Measurements from ENCODE around the gene RAX2. TPM values are rescaled to one million over a fixed set of nuclear protein-coding genes. Genes with fewer than 3 reads are reported as not detected.

Gene RAX2
- total RNA-seq, 2 donors from 2014 or later = not detected

DNA sequence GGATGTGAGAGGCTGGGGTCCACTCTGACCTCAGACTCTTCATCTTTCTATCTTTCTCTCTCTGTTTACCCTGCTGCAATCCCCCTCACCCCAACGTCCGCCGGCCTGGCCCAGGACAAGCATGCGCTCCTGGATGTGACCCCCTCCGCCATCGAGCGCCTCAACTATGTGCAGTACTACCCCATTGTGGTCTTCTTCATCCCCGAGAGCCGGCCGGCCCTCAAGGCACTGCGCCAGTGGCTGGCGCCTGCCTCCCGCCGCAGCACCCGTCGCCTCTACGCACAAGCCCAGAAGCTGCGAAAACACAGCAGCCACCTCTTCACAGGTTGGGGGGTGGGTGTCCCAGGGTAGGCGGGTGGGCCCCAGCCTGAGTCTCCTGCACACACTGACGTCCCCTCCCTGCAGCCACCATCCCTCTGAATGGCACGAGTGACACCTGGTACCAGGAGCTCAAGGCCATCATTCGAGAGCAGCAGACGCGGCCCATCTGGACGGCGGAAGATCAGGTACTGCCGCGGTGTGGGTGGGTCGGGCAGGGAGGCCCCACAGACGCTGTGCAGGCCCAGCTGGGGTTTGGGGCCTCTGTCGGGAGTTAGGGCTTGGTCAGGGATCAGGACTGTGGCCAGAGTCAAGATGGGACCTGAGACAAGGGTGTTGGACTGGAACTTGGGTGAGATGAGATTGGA is 25.5 kb downstream of the RAX2 start:
- H3K9me3 ChIP-seq = no peaks in the 10 kb centered on the region
- H3K36me3 ChIP-seq = peaks cover 15% of the 10 kb centered on the region
- TF ChIP-seq, protein P1, sequence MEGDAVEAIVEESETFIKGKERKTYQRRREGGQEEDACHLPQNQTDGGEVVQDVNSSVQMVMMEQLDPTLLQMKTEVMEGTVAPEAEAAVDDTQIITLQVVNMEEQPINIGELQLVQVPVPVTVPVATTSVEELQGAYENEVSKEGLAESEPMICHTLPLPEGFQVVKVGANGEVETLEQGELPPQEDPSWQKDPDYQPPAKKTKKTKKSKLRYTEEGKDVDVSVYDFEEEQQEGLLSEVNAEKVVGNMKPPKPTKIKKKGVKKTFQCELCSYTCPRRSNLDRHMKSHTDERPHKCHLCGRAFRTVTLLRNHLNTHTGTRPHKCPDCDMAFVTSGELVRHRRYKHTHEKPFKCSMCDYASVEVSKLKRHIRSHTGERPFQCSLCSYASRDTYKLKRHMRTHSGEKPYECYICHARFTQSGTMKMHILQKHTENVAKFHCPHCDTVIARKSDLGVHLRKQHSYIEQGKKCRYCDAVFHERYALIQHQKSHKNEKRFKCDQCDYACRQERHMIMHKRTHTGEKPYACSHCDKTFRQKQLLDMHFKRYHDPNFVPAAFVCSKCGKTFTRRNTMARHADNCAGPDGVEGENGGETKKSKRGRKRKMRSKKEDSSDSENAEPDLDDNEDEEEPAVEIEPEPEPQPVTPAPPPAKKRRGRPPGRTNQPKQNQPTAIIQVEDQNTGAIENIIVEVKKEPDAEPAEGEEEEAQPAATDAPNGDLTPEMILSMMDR (IDR thresholded peaks at IDR 0.05) = no peak
- H3K27ac ChIP-seq = no peak overlapping the region
- DNase-seq (ENCODE audit: low spot score) = no peak
- H3K4me1 ChIP-seq = no peaks in the 10 kb centered on the region
- no peaks in the 10 kb centered on the region for H3K27me3 ChIP-seq
- no peak overlapping the region for H3K4me3 ChIP-seq

DNA sequence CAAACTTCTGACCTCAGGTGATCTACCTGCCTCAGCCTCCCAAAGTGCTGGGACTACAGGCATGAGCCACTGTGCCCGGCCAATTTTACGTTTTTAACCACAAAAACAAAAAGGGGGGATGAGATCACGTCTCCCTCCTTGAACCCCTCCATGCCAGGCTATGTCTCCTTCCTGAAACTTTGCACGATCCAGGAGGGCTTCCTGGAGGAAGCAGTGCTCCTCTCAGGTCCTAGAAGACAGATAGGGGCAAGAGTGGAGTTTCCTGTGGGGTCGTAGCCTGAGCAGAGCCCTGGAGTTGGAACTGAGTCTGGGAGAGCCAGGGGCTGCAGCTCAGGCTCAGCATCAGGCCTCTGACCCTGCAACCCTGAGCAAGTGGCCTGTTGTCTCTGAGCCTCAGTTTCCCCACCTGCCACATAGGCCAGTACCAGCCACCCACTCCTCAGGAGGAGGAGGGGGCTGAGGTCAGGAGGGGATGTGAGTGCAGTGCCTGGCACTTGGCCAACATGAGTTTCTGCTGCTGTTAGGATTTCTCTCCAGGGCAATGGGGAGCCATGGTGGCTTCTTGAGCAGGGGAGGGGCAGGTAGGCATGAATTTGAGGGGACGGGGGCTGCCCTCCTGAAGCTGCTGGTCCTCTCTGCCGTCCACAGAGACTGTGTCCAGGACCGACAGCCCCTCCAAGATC is 26.5 kb downstream of the RAX2 start:
- no peaks in the 10 kb centered on the region for H3K9me3 ChIP-seq
- TF ChIP-seq, protein P1 (IDR thresholded peaks at IDR 0.05) = no peak
- no peaks in the 10 kb centered on the region for H3K27me3 ChIP-seq
- no peak for DNase-seq (ENCODE audit: low spot score)
- peaks cover 6% of the 10 kb centered on the region for H3K36me3 ChIP-seq
- no peak overlapping the region for H3K4me3 ChIP-seq
- H3K27ac ChIP-seq = no peak overlapping the region
- H3K4me1 ChIP-seq = no peaks in the 10 kb centered on the region

DNA sequence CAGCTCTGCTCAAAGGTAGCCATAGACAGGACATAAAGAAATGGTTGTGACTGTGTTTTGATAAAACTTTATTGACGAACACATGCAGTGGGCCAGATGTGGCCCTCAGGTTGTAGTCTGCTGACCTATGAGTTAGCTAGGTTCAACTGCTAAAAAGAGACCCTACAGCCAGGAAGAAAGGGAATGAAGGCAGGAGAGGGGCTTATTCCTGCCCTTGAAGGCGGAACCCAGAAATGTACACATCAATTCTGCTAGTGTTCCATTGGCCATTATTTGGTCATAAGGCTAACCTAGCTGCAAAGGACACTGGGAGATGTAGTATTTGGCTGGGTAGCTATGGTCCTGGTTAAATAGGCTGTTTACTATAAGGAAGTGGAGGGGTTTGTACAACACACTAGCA is 28.5 kb downstream of the RAX2 start:
- no peak for DNase-seq (ENCODE audit: low spot score)
- TF ChIP-seq, protein P1 (IDR thresholded peaks at IDR 0.05) = no peak
- Histone ChIP-seq H3K27me3 (no peaks in the 10 kb centered on the region), H3K36me3 (no peaks in the 10 kb centered on the region), H3K27ac (no peak overlapping the region), H3K9me3 (no peaks in the 10 kb centered on the region), H3K4me3 (no peak overlapping the region), H3K4me1 (no peaks in the 10 kb centered on the region)

DNA sequence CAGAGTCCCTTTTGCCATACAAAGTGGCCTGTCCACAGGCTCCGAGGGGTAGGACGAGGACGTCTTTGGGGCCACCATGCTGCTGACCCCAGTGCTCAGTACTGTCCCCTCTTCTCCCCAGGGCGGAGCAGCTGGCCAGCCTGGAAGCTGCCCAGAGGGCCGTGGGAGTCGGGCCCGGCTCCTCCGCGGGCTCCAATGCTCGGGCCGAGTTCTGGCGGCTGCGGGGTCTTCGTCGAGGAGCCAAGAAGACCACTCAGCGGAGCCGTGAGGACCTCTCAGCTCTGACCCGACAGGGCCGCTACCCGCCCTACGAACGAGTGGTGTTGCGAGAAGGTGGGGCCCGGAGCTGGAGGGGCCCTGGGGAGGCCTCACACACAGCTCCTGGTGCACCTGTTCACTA is 31.6 kb downstream of the RAX2 start:
- DNase-seq (ENCODE audit: low spot score) = no peak
- Histone ChIP-seq H3K27ac (no peak overlapping the region), H3K9me3 (no peaks in the 10 kb centered on the region), H3K4me3 (no peak overlapping the region), H3K27me3 (no peaks in the 10 kb centered on the region), H3K4me1 (no peaks in the 10 kb centered on the region), H3K36me3 (no peaks in the 10 kb centered on the region)
- TF ChIP-seq, protein P1 (IDR thresholded peaks at IDR 0.05) = no peak

DNA sequence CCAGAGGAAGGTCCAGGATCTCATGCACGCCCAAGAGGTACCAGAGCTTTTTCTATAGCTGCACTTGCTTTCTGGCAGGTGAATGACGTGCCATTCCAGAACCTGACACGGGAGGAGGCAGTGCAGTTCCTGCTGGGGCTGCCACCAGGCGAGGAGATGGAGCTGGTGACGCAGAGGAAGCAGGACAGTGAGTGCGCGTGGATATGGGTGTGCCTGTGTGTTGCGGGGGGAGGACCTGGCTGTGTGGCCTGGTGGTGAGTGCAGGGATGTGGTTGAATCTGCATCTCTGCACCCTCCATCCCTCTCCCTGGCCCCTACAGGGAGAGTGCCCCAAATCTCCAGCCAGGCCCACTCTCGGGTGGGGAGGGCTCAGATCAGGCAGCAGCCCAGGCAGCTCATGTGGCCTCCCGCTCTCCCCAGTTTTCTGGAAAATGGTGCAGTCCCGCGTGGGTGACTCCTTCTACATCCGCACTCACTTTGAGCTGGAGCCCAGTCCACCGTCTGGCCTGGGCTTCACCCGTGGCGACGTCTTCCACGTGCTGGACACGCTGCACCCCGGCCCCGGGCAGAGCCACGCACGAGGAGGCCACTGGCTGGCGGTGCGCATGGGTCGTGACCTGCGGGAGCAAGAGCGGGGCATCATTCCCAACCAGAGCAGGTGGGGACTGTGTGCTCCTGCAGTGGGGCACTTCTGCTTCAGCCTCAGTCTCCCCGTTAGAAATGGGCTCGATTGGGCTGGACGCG is 33.4 kb downstream of the RAX2 start:
- Histone ChIP-seq H3K4me1 (no peaks in the 10 kb centered on the region), H3K9me3 (no peaks in the 10 kb centered on the region), H3K27me3 (no peaks in the 10 kb centered on the region), H3K36me3 (no peaks in the 10 kb centered on the region), H3K27ac (no peak overlapping the region), H3K4me3 (no peak overlapping the region)
- TF ChIP-seq, protein P1 (IDR thresholded peaks at IDR 0.05) = no peak
- DNase-seq (ENCODE audit: low spot score) = no peak

Measured in right atrium auricular region (tissue), 2 donors.